Stimulated activated CD4-positive, alpha-beta T cell treated with anti-CD3 and anti-CD28 coated beads, Interleukin-12 subunit alpha, Interleukin-12 subunit beta, amount 100 ng/mL, for 24 hours (primary cell): ENCODE results near the gene KRT78.
A peak's percentile ranks its signal among the peaks of the same experiment; 100 is the strongest.
"Not testable (repeated sequence)": the region's sequence is repeated elsewhere in the genome, so short reads cannot be mapped to it uniquely, and the experiment has no call there.

Source experiments
- DNase-seq, 2 experiments: peaks; one replicate each; pipeline ENCODE4 v3.0.0-alpha.2; 2020; ENCODE audit warnings: low read depth in 2 of 2

The KRT78 gene, protein sequence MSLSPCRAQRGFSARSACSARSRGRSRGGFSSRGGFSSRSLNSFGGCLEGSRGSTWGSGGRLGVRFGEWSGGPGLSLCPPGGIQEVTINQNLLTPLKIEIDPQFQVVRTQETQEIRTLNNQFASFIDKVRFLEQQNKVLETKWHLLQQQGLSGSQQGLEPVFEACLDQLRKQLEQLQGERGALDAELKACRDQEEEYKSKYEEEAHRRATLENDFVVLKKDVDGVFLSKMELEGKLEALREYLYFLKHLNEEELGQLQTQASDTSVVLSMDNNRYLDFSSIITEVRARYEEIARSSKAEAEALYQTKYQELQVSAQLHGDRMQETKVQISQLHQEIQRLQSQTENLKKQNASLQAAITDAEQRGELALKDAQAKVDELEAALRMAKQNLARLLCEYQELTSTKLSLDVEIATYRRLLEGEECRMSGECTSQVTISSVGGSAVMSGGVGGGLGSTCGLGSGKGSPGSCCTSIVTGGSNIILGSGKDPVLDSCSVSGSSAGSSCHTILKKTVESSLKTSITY

DNA sequence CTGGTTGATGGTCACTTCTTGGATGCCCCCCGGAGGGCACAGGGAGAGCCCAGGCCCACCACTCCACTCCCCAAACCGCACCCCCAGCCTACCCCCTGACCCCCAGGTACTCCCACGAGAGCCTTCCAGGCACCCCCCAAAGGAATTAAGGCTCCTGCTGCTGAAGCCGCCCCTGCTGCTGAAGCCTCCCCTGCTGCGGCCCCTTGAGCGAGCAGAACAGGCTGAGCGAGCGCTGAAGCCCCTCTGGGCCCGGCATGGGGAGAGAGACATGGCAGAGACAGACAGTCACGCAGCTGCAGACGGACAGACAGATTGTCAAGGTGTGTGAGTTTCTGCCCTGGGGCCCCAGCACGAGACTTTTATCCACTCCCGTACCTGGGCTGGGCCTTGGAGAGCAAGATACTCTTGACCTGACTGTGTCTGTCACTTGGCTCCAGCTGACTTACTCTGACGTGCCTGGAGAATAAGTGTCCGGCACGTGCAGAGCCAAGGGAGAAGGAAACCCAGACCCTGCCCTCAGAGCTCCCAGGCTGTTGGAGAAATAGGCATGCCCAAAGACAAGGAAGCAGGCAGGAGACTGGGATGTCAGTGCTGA lies at the start of gene KRT78:
TSS of gene KRT78 (minus strand) at position 334 of the 595 bp plus-strand sequence. CDS start at position 270, 64 bp downstream.
- no peak for DNase-seq

DNA sequence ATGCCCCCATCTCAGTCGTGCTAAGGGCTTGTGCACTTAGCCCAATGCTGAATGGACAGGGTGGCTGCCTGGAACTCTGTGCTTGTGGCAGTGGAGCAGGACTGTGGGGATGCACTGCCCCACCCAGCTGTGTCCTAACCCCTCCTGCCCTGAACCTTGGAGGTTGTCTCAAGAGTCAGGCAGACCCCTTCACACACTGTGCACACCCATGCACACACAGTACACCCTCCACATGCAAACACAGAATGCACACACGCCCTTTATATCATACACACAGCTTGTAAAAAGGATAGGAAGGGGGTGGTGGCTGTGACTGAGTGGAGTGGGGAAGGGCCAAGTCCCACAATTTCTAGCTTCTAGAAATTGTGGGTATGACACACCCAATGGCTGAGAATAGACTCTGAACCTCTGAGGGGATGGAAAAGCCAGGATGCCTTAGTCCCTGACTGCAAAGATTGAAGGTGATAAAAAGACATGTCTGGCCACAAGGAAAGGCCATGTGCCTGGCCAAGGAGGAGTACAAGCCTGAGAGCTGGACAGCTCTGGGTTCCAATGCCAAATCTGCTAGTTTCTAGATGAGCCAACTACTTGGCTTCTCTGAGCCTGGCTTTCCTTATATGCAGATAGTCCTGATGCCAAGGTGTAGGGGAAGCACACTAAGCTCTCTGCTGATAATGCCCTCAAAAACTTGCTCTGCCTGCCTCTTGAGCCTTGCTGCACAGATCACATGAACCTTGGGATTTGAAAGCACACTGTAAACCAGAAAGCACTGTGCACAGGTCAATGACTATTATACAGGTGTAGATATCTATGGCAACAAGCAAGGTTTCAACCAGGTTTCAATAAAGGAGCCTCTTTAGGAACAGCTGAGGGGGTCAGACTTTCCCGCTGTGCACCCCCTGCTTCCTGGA lies 47.7 kb upstream of the KRT78 start:
- DNase-seq: no peak

DNA sequence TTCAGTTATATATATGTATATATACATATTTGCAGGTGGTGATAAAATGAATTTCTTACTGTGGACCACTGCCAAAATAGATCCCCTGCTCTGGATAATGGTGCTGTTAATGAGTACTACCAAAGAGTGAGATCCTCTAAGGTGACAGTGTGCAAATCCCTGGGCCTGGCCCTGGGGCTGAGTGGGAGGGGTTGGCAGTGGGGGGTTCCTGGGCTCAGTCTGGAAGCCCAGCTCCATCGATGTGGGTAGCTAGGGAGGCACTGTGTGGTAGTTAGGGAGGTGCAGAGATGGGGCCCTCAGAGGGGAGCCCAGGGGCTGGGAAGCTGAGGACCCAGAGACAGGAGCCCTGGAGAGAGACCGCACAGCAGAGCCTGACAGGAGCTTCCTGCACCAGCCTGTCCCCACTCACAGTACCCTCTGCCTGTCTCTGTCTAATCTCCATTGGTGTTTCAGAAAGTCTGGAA lies 47.0 kb upstream of the KRT78 start:
- no peak for DNase-seq

DNA sequence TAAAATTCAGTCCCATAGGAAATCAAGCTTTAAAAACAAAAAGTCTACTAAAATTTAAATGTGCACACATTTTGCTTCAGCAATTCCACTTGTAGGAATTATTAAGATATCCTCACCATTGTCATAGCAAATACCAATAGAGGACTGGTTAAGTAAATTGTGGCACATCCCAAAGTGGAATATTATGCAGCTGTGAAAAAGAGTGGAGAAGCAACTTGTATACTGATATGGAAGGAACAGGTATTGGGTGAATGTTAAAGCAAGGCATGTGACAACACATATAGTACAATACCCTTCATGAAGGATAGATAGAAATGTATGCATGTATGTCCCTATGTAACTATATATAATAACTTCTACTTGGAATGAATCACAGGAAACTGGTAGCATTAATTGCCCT lies 44.2 kb upstream of the KRT78 start:
- DNase-seq: no peak

DNA sequence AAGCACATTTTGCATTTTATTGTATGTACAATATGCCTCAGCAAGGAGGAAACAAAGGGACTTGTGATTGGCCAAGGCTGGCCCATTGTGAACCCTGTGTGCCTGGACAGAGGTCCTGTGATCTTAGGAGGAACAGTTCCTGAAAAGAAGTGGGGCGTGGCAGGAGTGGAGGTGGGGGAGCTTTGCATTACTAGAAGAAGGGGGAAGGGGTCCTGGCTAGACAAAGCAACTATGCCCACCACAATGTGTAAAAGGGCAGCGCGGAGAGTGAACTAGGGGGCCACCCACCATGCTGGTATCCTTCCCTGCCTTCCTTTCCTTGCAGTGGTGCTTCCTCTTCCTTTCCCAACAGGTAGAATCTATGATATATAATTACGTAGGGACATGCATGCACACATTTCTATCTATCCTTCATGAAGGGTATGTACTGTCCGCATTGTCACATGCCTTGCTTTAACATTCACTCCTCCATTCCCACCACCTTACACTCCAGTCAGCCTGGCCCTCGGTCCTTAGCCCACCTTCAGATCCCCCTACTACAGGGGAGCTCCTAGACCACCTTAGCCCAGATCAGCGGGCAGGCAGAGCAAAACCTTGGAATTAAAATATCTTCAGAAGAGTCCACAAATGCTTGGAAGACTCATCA lies 43.5 kb upstream of the KRT78 start:
- no peak for DNase-seq

DNA sequence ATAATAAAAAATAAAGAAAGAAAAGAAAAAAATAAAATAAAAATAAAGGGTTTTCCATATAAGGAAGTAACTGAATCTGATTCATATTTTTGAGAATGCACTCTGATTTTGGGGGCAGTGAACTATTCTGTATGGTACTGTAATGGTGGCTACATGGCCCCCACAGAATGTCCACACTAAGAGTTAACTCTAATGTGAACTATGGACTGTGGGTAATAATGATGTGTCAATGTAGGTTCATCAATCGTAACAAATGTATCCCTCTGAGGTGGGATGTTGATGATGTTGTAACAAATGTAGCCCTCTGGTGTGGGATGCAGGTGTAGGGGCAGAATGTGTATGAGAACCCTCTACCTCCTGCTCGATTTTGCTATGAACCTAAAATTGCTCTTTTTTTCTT lies 42.2 kb upstream of the KRT78 start:
- DNase-seq: no peak

DNA sequence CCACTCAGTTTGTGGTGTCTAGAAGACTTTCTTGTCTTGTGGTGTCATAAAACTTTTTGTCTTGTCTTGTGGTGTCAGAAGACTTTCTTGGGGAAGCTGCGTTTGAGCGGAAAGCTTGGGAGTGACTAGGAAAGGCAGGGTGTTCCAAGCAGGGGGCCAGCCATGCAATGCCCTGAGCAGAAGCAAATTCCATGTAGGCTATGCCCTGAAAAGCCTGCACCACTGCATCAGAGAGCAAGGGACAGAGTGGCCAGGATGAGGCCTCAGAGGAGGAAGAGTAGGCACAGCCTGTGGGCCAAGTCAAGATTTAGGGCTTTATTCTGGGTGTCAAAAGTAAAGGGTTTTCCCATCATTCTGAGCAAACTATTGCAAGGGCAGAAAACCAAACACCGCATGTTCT lies 41.6 kb upstream of the KRT78 start:
- no peak for DNase-seq

DNA sequence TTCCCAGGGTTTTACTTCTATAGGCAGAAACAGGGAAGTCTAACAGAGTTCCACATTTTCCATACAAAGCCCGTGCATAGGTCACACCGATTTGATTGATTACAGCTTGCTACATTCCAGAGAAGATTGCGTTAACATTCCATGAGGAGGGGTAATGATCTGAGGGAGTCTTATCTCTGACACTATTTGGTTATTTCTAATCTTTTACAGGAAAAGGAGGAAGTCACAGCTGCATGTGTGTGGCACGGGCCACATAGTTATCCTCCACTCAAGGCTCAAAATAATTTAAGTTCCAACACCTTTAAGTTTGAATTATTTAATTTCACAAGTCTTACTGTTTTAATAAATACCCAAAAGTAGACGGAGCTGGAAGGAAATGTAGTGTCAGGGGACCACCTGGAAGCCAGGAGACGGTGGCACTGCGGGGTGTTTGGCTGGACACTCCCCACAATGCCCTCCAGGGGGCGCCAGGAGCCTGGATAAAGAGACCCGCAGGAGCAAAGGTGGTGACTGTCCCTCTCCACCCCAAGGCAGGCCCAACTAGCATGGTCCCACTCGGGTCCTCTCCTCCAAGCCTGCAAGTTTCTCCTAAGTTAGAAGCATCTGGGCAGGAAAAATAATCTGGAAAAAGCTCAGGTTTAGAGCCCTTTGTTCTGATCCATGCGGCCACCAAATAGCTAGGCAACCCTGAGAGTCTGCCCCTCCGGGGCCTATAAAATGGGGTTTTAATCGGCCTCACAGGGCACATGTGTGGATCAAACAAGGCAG lies 35.9 kb upstream of the KRT78 start:
- DNase-seq: peak; percentile 64 to 79

DNA sequence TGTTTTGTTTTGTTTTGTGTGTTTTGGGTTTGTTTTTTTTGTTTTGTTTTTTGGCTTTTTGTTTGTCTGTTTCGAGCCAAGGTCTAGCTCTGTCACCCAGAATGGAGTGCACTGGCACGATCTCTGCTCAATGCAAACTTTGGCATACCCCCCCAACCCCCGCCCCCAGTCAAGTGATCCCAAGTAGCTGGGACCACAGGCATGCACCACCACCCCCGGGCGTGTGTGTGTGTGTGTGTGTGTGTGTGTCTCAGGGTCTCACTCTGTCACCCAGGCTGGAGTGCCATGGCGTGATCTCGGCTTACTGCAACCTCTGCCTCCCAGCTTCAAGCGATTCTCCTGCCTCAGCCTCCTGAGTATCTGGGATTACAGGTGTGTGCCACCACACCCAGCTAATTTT lies 31.7 kb upstream of the KRT78 start:
- not testable (repeated sequence) for DNase-seq

DNA sequence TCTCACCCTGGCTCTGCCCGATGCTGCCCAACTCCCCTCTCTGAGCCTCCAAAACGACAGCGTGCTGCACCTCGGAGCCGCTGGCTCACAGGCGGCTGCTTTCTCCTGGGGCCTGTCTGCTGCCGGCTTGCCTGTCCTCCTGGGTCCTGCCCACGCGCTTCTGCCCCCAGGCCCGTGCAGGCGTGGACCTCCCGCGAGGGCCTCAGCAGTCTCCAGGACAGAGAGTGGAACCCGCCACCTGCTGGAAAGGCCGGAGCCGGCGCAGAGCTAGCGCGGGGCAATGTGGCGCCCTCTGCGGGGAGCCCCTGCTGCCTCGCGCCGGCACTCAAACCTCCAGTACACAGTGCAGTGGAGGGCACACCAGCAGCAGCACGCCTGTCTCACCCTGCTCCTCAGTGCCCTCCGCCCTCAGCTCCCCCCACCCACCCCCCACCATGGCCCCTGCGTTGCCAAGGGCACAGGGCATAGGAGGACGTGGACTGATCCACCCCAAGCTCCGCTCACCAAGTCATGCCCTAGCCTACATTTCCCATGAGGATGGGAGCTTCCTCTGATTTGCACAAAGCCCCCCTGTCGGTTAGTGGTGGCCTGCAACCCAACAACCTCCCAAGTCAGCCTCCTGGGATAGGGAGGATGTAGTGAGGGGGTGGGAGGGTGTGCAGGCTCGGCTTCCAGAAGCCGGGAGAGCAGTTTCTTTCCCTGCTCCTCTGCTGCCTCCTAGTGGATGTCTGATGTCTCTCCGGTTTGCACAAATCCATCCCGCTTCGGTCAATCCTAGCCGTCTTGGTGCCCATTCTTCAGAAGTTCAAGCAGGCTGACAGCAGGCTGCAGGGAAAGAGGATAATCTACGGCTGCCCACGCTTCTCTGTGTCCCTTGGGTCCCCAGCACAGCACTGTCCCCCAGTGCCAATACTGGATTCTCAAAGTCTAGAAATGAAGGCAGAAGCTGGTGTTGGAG lies 30.9 kb upstream of the KRT78 start:
- peak; percentile 57 to 63 for DNase-seq

DNA sequence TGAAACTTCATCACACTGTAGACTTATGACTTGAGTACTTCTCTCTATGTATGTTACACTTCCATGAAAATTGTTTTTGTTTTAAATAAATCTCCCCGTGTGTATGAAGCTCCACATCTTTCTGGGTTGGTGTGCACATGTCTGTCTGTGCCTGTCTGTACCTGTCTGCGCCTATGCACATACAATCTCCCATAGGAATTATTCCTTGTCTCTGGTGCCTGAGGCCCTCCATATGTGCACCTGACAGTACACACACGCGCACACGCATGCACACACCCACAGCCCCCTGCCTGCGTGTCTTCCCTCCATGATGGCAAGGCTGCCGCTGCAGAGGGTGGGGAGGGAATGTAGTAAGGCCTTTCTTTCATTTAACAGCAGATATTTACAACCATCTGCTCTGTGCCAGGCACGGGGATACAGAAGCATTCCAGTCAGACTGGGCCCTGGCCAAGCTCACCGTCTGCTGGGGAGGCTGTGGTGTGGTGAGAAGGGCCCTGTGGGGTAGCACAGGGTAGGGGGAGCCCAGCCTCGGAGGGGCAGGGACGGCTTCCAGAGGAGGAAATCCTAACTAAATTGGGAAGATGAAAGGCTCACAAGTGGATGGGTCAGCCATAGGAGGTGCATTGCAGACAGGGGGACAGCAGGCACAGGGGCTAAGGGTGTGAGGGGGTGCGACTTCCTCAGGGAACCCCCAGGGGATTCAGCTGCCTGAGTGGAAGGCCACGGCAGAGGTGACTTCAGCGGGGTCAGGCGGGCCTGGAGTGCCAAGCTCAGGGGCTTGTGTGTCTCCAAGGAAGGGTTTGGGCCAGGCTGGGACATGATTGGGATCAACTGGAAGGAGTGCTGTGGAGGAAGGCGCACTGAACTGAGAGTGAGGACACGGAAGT lies 30.0 kb upstream of the KRT78 start:
- no peak for DNase-seq

DNA sequence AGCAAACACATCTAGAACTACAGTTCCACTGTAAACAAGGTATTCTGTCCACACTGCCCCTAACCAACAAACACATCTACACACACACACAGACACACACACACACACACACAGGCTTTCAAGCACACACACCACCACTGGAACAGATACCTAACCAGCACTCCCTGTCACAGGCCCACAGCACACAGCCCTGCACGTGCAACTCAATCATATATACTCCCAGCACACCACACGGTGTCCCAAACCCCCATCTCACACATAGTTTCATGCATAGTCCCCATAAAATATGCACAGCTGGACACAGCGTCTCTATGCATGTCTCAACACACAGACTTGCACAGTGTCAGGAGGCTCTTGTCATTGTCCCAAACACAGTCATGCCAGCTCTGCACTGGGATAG lies 28.4 kb upstream of the KRT78 start:
- DNase-seq: no peak

DNA sequence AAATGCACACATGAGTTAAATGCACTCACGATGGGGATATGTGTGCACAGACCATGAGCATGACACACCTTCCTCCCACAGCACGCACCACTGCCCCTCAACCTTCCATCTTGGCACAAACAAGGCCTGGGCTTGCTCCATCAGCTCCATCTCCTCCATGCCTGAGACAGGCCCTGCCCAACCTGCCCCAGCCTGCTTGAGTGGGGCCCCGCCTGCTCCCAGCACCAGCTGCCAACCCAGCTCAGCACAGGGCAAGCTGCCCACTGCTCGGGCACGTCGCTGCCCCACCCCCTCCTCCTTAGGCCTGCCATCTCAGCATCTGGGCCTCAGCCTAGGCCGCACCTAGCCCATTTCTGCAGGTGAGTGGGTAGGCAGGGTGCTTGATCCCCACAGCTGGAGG lies 27.6 kb upstream of the KRT78 start:
- DNase-seq: no peak

DNA sequence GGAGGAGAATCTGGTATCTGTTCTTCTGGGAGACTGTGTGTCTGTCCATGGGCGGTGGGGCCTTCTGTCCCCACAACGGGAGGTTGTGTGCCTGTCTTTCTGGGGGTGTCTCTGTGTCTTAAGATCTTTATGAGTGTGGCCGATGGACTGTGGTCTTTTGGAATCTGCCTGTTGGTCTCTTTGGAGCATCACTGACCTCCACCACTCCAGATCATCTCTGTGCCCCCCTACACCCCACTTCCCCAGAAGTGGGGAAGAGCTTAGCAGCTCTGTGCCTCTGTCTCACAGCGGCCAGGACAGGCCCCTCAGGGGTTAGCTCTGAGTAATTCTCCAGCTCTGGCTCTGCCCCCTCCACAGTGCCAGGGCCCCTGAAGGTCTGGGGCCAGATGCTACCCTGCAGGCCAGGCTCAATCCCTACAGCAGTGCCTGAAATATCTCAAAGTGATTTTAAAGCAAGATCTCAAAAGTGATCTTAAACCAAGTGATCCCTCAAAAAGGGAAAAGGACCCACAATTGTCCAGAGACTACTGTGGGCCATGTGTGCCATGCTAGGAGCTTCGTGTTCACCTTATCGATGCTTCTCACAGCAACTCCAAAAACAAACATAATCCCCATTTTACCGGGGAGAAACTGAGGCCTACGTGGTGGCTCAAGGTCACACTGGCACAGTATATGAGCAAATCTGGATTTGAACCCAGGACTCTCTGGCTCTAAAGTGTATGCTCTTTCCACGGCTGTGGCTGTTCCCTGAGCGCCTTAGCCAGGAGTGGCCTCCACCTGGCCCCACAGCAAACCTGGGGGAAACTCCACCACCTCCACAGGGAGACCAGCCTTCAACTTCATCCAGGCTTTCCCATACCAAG lies 26.0 kb upstream of the KRT78 start:
- DNase-seq: no peak

DNA sequence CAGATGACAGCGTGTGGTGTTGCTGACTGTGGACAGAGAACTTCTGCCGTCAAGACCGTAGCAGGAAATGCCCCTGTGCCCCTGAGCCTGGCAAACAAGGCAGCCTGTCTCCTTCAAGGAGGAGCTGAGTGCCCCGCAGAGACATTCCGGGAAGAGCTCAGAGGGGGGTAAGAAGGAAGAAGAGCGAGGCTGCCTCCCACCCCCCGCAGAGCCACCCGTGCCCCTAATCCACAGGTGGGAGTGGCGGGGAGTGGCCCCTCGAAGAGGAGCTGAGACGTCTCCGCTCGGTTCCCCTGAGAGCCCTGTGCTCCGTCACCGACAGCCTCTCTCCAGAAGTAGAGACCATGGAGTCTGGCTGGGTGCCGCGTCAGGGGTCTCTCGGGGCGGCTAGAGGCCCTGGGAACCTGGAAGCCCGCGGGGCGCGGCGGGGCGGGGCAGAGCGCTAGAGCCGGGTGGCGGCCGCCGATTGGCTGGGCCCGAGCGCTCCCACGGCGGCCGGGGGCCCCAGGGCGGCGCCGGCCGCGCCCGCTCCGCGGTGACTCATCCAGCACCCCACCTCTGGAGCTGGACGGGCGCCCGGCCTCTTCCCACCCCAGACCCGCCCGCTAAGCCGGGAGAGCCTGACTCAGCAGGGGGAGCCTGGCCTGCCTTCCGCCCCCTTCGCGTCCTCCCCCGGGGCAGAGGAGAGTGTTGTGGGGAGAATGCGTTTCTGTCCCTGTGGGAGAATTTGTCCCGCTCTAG lies 25.2 kb upstream of the KRT78 start:
- peak in 1 of 2 experiments; percentile 44 for DNase-seq

DNA sequence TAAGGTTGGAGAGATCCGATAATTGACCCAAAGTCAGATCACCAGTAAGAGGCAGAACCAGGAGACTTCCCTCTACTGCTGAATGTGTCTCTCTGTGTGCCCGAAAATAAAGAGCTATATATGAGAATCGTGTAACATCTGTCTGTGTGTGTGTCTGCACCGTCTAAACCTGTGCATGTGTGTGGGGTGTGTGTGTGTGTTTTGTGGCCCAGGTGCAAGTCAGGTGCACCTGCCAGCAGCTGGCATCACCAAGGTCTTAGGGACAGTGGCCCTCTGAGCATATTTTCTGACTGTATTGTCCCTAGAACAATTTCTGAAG lies 24.7 kb upstream of the KRT78 start:
- no peak for DNase-seq
